HG03378 (cell line): Measurements from ENCODE around the gene MRGPRG.

Source experiments
- ATAC-seq: cut with Tn5 transposase; IDR thresholded peaks from one replicate; pipeline ENCODE4 v1.9.1; 2021; ENCODE audit warnings: mild to moderate bottlenecking, moderate library complexity; ENCODE audit not compliant: unreplicated experiment

MRGPRG gene

DNA sequence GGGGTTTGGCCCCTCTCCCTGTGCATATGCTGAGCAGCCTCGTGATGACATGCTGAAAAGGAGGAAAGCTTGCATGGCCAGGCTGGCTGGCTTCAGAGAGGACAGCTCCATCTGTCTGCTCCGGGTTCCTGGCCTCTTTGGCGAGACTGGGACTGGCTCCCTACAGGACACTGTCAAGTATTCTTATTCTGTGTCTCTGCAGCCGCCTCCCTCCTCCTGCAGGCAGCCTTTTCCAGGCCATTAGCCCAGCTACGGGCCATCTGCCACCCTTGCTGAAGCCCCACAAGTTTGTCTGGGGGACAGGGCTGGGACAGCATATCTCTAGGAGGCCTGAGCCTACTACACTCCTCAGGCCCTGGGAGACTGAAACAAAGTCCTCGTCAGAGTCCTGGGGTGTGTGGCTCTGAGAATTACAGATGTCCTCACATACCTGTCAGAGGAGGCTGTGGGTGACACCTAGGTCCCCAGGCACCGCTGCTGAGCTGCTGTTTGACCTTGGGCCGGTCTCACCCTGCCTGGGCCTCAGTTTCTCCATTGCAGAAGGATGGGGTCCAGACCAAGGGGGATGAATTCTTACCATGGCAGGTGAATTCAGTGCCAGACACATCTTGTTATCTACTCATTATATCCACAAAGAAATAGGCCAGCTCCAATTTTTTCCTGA, 11.0 kb downstream of the MRGPRG start:
- no peak for ATAC-seq

DNA sequence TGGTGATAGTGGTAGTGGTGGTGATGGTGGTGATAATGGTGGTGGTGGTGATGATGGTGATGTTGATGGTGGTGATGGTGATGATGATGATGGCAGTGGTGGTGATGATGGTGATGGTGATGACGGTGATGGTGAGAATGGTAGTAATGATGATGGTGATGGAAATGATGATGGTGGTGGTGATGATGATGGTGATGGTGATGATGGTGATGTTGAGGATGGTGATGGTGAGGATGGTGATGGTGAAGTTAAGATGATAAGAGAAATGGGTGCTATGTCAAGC, 11.8 kb downstream of the MRGPRG start:
- no peak for ATAC-seq

DNA sequence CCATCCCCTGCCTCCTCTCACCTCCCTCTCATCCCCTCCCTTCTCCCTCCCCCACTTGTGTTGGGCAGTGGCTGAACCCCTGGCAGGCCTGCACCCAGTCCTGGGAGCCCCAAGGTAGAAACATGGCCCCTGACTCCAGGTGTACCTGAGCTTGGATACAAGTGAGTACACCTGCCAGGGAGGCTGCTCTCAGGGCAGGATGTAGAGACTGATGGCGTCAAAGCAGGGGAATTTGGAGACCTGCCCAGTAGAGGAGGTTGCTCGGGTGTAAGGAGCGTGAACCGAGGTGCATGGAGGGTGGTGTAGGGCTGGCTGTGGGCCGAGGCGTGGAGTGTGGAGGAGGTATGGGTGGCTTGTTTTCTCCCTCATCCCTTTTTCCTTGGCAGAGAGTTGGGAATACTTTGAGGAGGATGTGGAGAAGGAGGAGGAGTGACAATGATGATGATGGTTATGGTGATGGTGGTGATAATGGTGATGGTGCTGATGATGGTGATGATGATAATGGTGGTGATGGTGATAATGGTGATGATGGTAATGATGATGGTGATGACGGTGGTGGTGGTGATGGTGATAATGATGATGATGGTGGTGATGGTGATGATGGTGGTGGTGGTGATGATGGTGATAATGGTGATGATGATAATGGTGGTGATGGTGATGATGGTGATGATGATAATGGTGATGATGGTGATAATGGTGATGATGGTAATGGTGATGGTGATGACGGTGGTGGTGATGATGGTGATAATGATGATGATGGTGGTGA, 12.3 kb downstream of the MRGPRG start:
- ATAC-seq = no peak

DNA sequence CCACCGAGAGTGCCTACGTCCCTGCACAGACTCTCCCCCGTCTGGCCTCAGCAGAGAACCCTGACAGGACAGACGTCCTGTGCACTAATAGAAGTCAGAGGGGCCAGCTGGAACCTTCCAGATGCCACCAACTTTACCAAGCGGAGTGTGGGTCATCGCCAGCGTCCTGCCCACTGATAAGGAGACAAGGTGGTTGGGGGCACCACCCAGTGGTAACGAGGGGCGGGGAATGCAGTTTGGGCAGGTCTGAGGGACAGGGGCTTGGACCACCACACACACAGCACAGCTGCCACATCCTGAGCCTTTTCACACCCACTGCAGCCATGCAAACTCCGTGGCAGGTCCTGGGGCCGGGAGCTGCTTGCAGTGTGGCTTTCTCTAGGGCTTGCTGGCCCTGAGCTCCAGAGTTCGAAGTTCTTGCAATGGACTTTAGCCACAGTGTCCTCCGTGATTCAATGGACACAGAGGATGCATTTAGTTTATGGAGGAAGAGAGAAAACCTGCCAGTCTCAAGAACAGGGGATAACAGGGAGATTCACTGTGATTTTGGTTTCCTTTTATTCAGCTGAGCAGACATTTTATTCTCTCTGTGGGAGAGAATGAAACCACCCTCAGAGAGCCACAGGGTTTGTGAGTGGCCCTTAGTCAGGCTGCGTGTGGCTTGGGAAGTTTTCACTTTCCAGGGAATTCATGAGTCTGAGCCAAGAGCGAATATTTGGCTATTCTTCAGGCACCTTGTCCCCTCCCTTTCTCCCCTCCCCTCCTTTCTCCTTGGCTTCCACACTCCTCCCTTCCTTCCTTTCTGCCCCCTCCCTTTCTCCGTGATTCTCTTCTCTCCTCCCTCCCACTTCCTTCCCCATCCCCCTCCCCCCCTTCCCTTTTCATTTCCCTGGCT, 13.1 kb downstream of the MRGPRG start:
- ATAC-seq = no peak

DNA sequence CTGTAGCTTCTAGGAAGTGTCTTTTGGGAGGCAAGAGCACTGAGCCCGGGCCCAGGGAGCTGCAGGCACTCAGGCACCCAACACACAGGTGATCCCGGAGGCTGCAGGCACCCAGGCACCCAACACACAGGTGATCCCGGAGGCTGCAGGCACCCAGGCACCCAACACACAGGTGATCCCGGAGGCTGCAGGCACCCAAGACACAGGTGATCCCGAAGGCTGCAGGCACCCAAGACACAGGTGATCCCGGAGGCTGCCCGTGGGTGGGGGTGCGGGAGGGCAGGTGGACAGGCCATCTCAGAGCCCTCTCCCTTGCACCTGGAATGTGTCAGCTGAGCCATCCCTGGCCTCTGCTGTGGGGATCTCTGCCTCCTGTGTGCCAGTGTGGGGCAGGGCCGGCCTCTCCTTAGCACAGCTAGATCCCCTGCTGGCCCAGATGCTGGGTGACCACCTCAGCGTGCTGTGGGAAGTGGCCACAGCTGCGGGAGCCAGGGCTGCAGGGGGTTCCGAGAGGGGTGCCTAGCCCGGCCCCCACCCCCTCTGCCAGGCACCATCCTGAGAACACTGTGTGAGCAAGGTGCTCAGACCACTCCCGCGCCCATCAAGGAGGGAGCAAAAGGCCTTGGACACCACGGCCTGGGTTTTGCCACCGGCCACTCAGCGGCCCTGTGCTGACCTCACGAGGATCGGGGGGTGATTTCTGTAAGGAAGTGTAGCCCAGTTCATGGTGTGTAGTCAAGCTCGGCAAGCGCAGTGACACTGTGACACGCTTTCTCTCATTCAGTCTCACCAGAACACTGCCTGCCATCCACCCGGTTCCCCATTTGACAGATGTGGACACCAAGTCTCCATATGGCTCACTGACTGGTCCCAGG, 14.2 kb downstream of the MRGPRG start:
- ATAC-seq = no peak

DNA sequence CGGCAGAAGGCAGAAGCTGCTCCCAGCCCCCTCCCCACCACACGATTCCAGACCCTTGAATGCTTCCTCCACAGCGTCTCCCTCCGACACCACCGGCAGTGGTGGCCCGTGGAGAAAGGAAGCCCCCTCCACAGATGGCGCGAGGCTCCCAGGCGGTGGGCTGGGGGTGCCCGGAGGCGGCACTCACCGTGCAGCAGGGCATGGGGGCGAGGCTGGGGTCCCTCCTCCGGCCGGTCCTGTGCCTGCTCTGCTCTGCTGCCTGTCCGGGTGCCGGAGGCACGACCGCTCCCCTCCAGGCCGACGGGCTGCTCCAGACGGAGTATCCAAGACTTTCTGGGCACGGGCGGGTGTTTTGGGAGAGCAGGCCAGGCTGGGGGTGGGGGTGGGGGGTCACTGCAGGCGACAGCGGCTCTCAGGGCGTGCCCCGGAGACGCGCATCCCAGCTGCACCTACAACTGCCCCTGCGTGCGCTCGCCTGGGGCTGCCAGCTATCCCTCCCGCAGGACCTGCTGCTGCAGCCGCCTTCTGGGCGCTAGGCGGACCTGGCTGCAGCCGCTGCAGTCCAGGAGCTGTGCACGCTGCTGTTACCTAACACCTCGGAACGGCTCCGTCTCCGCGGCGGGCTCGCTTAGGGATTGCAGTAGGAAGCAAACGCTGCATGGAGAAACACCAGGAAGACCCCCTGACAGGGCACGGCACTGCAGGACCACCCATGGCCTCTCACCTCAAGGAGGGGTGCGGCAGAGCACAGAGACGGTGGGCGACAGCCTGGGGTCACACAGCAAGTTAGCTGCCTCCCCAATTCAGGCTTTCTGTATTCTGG, 15.2 kb downstream of the MRGPRG start:
- ATAC-seq = no peak

DNA sequence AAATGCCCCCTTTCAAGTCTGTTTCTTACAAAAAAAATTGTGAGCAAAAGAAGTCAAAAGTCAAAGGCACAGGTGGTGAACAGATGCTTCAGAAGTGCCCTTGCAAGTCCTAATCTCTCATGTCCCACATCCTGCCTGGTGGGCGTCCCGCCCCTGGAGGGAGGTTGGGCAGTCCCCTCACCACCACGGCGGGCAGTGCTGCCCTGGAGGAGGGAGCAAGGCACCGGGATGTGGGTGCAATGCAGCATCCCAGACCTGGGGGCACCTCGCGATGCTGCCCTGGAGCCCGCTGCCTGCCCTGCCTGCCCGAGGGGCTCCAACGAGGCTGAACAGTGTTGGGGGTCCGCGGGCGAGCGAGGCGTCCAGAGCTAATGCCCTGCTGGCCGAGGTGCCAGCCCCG, 15.9 kb downstream of the MRGPRG start:
- no peak for ATAC-seq

DNA sequence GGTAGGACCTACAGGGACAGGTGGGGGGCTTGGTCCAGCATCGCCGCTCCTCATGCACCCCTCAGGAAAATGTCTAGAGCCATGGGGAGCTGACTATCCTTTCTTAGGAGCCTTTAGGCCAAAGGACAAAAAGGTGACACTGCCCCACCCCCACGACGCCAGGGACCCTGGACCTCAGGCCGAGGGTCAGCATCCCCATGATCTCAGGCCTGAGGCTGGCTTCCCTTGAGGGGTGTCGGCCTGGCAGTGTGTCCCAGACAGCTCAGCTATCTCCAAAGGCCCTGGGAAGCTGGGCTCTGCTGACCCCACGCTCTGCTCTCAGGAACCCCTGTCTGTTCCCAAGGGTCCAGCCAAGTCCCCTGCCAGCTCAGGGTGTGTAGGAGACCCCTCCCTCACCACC, 16.3 kb downstream of the MRGPRG start:
- no peak for ATAC-seq

DNA sequence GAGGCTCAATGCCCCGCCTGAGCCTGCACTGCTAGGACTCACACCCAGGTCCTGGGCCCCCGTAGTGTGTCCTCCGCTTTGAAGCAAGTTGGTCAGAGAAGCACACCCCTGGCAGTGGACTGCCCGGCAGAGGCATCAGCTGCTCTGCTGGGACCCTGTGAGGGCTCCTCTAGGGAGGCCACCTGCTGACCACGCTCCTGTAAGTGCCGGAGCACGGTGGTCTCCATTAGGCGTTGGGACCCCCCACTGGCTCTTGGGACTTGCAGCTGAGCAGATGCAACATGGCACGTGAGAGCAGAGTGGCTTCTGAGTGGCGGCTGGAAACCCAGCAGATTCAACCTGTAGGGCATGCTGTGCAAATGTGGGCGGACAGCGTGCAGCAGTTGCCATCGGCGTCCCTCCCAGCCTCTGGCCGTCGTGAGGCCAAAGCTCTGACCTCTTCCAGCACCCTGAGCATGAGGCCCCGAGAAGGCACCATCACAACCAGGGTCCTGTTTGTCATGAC, 16.9 kb downstream of the MRGPRG start:
- no peak for ATAC-seq

DNA sequence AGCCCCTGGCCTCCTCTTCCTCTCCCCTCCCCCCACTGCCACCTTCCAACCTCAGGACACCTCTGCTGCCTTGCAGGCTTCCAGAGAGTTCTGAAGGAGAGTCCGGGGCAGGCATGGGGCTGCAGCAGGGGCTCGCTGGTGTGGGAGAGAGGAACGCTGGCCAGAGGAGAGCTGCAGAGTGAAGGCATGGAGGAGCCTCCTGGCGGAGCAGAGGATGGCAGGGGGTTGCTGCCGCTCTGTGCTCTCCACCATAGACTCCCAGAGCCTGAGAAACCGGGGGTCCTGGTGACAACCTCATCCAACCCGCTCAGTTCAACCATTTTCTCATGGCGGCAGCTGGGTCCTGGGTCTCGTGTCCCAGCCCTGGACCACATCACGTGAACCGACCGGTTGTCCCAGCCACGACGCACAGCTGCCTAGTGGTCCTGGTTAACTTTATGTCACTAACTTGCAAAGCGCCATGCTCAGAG, 17.5 kb downstream of the MRGPRG start:
- no peak for ATAC-seq

DNA sequence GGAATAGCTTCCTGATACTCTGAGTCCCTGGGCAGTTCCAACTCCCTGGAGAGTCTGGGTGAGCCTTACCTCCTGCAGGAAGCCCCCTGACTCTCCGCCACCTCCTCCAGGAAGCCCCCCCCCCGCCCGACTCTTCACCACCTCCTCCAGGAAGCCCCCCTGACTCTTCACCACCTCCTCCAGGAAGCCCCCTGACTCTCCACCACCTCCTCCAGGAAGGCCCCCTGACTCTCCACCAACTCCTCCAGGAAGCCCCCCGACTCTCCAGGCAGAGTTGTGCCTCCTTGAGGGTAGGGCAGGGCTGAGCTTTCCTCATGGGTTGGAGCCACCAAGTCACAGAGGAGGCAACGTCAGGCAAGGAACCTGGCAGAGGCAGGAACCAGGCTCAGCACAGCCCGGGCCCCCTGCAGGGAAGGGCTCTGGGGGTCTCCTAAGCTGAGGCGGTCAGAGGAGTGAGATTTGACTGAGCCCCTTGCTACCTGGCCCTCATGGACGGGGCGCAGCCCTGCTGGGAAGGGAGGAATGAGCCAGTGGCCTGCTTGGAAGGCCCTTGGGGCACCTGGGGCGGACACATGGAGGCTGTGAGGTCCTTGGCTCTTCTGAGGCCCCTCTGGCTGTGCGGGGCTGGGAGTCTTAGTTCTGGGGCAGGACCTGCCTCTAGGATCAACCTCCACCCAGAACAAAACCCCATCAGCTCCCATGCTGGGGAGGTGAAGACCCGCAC, 18.1 kb downstream of the MRGPRG start:
- no peak for ATAC-seq

DNA sequence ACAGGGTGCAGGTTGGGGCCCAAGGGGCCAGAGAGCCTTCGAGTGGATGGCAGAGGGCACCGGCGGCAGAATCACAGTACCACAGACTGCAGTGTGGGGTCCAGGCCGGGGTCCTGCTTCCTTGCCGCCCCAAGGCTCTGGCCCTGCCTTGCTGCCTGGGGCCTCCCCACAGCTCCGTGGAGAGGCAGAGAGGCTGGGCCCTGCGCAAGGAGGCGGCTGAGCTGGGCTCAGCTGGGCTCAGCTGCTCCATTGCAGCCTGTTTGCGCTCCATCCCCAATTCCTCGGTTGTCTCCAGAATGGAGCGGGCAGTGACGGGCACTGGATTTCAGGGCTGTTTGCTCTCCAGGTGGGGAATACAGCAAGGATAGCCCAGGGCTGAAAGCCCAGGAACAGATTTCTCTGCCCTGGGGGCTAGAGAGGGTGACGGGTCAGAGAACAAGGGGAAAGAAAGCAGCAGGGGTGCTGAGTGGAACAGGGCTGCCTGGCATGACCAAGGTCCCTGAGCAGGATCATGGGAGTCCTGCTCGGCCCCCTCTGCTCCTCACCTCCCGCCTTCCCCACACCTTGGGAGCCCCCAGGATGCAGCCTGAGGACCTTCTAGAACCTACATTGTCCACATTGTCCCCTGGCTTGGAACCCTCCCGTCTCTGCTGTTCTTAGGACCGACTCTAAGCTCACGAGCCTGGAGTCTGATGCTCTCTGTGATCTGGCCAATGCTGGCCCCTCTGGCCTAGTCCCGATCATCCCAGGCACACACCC, 18.9 kb downstream of the MRGPRG start:
- ATAC-seq = no peak

DNA sequence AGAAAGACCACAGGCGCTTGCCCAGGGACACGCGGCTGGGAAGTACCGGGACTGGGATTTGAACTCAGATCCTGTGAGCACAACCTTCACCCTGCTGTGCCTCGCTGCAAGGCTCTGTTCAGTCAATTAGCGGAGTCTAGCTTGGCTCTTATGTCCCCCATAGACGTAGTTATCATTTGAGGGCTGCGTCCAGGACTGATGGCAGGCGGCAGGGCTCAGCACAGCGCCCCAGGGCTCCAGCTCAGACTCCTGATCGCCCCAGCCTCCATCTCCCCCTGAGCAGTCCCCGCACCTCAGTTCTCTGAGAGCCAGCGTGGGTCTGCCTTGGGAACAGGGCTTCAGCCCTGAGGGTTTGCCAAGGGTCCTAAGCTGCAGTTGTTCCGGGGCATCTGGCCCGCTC, 19.8 kb downstream of the MRGPRG start:
- ATAC-seq = no peak

DNA sequence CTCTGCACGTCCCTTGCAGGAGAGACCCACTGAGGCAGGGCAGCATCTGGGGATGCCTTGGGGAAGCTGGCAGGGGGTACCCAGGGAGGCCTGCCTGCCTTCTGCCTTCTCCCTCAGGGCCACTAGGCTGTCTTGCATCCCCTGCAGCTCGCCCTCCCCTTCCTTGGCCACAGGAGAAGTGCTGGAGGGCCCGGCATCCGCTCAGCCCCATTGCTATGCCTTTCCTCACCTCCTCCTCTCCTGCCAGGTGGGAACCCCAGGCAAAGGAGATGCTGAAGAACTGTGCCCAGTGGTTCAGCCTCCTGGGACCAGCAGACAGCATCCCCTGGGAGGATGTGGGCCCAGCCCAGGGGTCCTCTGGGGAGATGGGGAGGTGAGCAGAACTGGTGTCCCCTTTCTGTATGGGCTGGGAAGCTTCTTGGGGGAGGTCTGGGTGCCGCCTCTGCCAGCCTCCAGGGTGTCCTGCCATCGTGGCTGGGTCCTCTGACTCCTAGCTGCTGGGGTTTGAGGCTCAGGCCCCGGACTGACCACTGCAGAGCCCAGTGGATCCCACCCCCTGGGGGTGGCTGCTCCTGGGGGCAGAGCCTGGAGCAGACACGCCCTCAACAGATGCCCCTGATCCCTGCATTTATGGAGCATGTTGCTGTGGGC, 20.6 kb downstream of the MRGPRG start:
- ATAC-seq = no peak

DNA sequence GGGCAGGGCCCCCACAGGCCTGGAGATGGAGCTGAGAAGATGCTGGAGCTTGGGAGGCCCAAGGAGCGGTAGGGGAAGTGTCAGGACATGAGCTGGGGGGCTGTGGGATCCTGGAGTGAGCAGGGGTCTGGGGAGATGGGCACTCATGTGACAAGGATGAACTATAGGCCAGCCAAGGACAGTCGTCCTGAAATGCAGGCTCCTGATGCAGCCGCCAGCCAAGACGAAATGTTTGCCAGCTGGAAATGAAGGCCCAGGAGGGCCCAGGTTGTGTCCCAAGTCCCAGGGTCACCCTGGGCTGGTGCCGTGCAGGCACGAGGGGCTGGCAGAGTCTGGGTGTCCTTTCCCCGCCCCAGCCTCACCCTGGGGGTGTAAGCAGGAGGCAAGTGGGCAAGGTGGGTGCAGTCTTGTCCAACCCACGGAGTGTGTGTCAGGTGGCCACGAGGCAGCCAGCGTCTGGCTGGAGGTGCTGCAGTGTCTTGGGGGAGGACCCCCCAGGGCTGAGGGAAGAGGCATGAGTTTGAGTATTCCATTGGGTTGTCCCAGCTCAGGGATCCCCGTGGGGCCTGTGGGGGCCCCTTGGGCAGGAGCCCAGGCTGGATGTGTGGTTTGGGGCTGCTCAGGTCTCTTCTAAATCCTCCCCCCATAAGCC, 21.4 kb downstream of the MRGPRG start:
- ATAC-seq = no peak

DNA sequence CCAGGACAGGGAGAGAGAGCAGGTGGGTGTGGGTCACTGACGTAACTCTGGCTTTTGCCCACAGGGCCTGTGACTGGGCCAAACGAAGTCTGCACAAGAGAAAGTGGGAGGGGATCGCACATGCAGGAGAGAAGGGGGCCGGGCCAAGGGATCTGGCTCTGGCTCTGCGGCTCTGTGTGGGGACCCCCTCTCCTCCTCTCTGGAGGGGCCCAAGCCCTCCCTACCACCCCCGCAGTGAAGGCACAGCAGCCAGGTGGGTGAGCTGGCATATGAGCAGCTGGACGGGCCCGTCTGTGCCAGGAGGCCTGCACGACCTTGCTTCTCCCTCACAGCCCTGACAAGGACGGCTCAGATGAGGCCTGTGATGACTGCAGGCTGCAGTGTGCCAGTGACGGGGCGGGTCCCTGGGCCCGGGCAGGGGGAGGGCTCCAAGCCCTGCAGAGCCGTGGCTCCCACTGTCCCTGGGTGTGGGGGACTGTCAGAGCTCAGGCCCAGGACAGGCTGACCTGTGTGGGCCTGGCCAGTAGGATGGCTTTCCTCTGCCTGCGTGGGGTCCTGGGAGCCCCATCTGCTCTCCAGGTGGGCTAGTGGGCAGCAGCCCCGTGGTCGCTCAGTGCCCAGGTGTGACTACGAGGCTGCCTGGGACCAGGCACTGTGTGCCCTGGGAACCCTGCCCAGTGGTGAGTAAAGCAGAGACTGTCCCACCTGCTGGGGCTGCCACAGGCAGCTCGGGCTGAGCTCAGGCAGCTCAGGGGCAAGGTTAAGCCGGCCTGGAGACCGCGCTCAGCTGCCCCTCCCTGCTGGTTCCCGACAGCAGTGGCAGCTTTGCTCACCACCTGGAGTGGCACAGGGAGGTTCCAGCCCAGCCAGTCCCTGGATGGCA, 22.2 kb downstream of the MRGPRG start:
- no peak for ATAC-seq
